CD8-positive, alpha-beta T cell (primary cell): ENCODE results near the gene SMPD4. TPM values are rescaled to one million over a fixed set of nuclear protein-coding genes. Genes with fewer than 3 reads are reported as not detected.

Source experiments
- total RNA-seq, 46 experiments: library from RNA in 2 of 46; stranded (reverse) in 2 of 46; gene quantifications; one replicate each; pipeline ENCODE4 v1.2.3 and lab custom pipeline; 2021 to 2026

SMPD4 gene
- total RNA-seq, 2 experiments from 2014 or later: 108 to 114 TPM

Other genes with a start within 250 kb of the SMPD4 start
- not detected for gene RAB6C, start 201.9 kb downstream of the SMPD4 start, total RNA-seq
- not detected for gene POTEF, start 52.4 kb downstream of the SMPD4 start, total RNA-seq
- gene CCDC74B, start 36.5 kb downstream of the SMPD4 start, total RNA-seq: under 1 TPM; 0.22 to 0.27 TPM
- gene MZT2B, start 660 bp upstream of the SMPD4 start, total RNA-seq: 100 to 1,000 TPM; 212 to 224 TPM
- gene TUBA3E, start 16.8 kb upstream of the SMPD4 start, total RNA-seq: not detected
- gene IMP4, start 161.3 kb upstream of the SMPD4 start, total RNA-seq: 100 to 1,000 TPM; 108 to 120 TPM
- gene PTPN18, start 174.5 kb upstream of the SMPD4 start, total RNA-seq: 10 to 100 TPM; 18.1 to 20.6 TPM